Thoracic aorta (tissue), 2 donors: ENCODE data around the gene MIA2. TPM values are rescaled to one million over a fixed set of nuclear protein-coding genes. Genes with fewer than 3 reads are reported as not detected.
"Not testable (repeated sequence)": the region's sequence is repeated elsewhere in the genome, so short reads cannot be mapped to it uniquely, and the experiment has no call there.

Experiments
- ATAC-seq: fragments of 150-250 bp; one replicate; pipeline ENCODE4 v1.8.0; 2017; ENCODE audit warnings: low read depth; ENCODE audit not compliant: insufficient number of reproducible peaks, low FRiP score
- DNase-seq: peaks from one replicate; pipeline ENCODE4 v3.0.0-alpha.2; 2020; ENCODE audit warnings: low spot score
- H3K27ac ChIP-seq, 2 donors: fragments of 200-600 bp; sonication (generic); 1 replicate in 1 of 2; 2 replicates in 1 of 2; pipeline ENCODE4 v1.5.1; 2016; ENCODE audit warnings: mild to moderate bottlenecking in 2 of 2, moderate library complexity in 2 of 2
- H3K27me3 ChIP-seq: fragments of 200-600 bp; sonication (generic); replicated peaks from 2 replicates; pipeline ENCODE4 v1.6.0; 2016; ENCODE audit warnings: mild to moderate bottlenecking; ENCODE audit not compliant: insufficient read depth
- H3K36me3 ChIP-seq: fragments of 200-600 bp; sonication (generic); one replicate; pipeline ENCODE4 v1.5.1; 2016
- H3K4me1 ChIP-seq, 2 donors: fragments of 200-600 bp; sonication (generic); 1 replicate in 1 of 2; 2 replicates in 1 of 2; pipeline versions ENCODE4 v1.5.1 to v1.6.0; 2016; ENCODE audit warnings: low read depth in 2 of 2, mild to moderate bottlenecking in 1 of 2; ENCODE audit not compliant: control insufficient read depth in 1 of 2
- H3K4me3 ChIP-seq: fragments of 200-600 bp; sonication (generic); 2 replicates; pipeline ENCODE4 v1.5.1; 2016; ENCODE audit warnings: mild to moderate bottlenecking
- H3K9me3 ChIP-seq: fragments of 200-600 bp; sonication (generic); 2 replicates; pipeline ENCODE4 v1.5.1; 2016
- total RNA-seq, 2 donors: library from RNA; depleted of rRNA; stranded (reverse); fragments of >200 nt; gene quantifications; one replicate each; pipeline versions ENCODE4 v1.1.0 to v1.2.3, GENCODE V29; 2016
- TF ChIP-seq, protein P1 (sequence below): fragments of 200-600 bp; sonication (generic); IDR thresholded peaks from one replicate; pipeline ENCODE4 v1.5.1; 2019; ENCODE audit warnings: antibody characterized with exemption

The MIA2 gene
- total RNA-seq, 2 donors from 2014 or later: 19.0 to 28.2 TPM

DNA sequence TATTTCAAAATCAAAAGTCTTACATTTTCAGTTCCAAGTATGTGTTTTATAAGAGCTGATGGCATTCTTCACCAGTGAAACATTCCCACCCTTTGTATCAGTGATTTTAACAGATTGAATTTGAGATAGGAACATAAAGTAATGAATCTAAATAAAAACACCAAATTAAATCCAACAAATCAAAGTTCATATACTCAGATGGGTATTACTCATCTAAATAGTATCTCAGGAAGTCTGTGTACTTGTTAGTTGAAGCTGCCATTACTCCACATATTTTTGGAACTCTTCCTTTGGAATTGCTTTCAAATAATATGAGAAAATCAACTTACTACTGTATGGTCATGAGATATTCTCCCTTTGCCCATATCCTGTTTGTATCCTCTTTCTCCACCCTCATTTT, 89.1 kb downstream of the MIA2 start:
- Histone ChIP-seq H3K4me1 (no peaks in the 10 kb centered on the region), H3K36me3 (peaks cover 7% of the 10 kb centered on the region), H3K27me3 (no peaks in the 10 kb centered on the region), H3K9me3 (no peaks in the 10 kb centered on the region), H3K4me3 (no peak overlapping the region), H3K27ac (no peak overlapping the region)
- TF ChIP-seq, protein P1, sequence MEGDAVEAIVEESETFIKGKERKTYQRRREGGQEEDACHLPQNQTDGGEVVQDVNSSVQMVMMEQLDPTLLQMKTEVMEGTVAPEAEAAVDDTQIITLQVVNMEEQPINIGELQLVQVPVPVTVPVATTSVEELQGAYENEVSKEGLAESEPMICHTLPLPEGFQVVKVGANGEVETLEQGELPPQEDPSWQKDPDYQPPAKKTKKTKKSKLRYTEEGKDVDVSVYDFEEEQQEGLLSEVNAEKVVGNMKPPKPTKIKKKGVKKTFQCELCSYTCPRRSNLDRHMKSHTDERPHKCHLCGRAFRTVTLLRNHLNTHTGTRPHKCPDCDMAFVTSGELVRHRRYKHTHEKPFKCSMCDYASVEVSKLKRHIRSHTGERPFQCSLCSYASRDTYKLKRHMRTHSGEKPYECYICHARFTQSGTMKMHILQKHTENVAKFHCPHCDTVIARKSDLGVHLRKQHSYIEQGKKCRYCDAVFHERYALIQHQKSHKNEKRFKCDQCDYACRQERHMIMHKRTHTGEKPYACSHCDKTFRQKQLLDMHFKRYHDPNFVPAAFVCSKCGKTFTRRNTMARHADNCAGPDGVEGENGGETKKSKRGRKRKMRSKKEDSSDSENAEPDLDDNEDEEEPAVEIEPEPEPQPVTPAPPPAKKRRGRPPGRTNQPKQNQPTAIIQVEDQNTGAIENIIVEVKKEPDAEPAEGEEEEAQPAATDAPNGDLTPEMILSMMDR: no peak
- no peak for DNase-seq
- ATAC-seq: no peak

DNA sequence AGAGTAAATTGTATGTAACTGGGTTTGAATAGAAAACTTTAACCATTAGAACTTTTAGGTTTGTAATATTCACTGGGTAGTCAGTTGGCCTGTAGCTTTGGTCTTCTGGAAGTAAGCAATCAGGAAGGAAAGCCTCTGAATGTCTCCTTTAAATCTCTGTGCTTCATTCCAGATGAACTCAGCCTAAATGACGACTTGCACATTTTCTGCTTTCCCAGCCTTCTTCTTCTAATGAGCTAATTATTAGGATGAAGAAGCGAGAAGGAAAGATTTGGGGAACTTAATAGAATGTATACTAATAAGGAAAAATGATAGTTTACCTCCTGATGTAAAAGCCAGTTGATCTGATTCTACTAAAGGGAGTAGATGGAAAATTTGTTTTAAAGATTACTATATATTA, 90.4 kb downstream of the MIA2 start:
- Histone ChIP-seq H3K27me3 (no peaks in the 10 kb centered on the region), H3K4me3 (no peak overlapping the region), H3K9me3 (no peaks in the 10 kb centered on the region), H3K4me1 (no peaks in the 10 kb centered on the region), H3K27ac (no peak overlapping the region), H3K36me3 (peaks cover 7% of the 10 kb centered on the region)
- no peak for ATAC-seq
- TF ChIP-seq, protein P1: no peak
- no peak for DNase-seq

DNA sequence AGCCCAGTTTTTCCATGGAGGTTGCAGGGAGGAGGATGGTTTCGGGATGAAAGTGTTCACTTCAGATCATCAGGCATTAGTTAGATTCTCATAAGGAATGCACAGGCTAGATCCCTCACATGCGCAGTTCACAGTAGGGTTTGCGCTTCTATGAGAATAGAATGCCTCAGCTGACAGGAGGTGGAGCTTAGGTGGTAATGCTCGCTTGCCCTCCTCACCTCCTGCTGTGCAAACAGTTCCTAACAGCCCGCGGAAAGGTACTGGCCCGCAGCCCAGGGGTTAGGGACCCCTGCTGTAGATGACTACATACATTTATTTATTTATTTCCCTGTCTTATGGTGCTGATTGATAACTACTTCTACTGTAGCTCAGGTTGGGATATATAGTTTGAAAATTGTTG, 105.3 kb downstream of the MIA2 start:
- H3K9me3 ChIP-seq: no peaks in the 10 kb centered on the region
- no peak overlapping the region for H3K4me3 ChIP-seq
- no peaks in the 10 kb centered on the region for H3K27me3 ChIP-seq
- H3K36me3 ChIP-seq: no peaks in the 10 kb centered on the region
- TF ChIP-seq, protein P1: no peak
- H3K4me1 ChIP-seq: no peaks in the 10 kb centered on the region
- H3K27ac ChIP-seq: no peak overlapping the region
- DNase-seq: no peak
- no peak for ATAC-seq

DNA sequence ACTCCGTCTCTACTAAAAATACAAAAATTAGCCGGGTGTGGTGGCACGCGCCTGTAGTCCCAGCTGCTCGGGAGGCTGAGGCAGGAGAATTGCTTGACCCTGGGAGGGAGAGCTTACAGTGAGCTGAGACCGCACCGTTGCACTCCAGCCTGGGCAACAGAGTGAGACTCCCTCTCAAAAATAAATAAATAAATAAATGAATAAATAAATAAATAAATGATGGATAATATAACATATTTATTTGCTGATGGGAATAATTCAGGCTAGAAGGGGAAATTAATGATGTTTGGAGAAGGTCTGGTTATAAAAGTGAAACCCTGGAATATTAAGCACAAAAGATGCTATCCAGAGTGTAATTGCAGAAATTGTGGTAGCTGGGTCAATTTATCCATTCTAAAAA, 107.4 kb downstream of the MIA2 start:
- not testable (repeated sequence) for H3K36me3 ChIP-seq, H3K27ac ChIP-seq, ATAC-seq

DNA sequence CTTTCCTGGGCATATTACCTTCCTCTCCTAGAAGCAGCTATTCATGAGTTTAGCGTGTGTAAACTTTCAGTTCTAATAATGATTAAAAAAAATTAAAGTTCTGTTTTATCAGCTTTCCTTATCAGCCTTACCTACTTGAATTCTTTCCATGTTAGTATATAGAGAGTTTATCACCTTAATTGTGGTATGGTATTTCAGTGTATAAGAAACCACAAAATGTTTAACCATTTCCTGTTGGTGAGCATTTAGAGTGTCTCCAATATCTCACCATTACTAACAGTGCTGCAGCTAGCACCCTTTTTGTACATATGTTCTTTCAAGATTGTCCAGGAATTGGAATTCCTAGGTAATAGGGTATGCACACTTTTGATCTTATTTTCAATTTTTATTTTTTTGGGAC, 109.1 kb downstream of the MIA2 start:
- H3K27me3 ChIP-seq: no peaks in the 10 kb centered on the region
- no peak overlapping the region for H3K4me3 ChIP-seq
- no peak for ATAC-seq
- peaks cover 6% of the 10 kb centered on the region for H3K36me3 ChIP-seq
- TF ChIP-seq, protein P1: no peak
- no peaks in the 10 kb centered on the region for H3K9me3 ChIP-seq
- H3K27ac ChIP-seq: no peak overlapping the region
- H3K4me1 ChIP-seq: no peaks in the 10 kb centered on the region
- no peak for DNase-seq

More for the DNA sequence above, 107.4 kb downstream of the MIA2 start:
- not testable (repeated sequence) for H3K4me1 ChIP-seq, H3K27me3 ChIP-seq, H3K4me3 ChIP-seq, DNase-seq, H3K9me3 ChIP-seq

DNA sequence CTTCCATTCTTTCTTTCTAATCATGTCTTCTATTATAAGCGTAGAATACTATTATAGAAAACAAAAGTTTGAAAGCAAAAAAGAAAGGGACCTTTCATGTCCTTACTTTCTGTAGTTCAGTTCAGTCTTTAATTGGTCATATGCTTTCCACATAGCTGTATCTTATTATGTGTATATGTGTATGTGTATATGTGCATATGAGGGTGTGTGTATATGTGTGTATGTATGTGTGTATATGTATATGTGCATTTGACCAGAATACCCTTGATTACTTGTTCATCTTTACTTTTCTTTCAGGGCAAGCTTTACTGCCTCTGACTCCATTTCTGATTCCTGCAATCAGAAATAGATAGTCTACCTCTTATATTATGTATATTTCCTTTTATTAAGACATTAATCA, 109.9 kb downstream of the MIA2 start:
- ATAC-seq: no peak
- TF ChIP-seq, protein P1: no peak
- Histone ChIP-seq H3K36me3 (peaks cover 8% of the 10 kb centered on the region), H3K27ac (no peak overlapping the region), H3K4me1 (no peaks in the 10 kb centered on the region), H3K9me3 (no peaks in the 10 kb centered on the region), H3K27me3 (no peaks in the 10 kb centered on the region), H3K4me3 (no peak overlapping the region)
- DNase-seq: no peak
